HG03565 (cell line): Measurements from ENCODE around the gene LPAR6.
"Not testable (repeated sequence)": the region's sequence is repeated elsewhere in the genome, so short reads cannot be mapped to it uniquely, and the experiment has no call there.

ENCODE experiments used
- ATAC-seq: cut with Tn5 transposase; IDR thresholded peaks from one replicate; pipeline ENCODE4 v1.9.1; 2021; ENCODE audit warnings: mild to moderate bottlenecking, moderate library complexity; ENCODE audit not compliant: unreplicated experiment

LPAR6 gene

DNA sequence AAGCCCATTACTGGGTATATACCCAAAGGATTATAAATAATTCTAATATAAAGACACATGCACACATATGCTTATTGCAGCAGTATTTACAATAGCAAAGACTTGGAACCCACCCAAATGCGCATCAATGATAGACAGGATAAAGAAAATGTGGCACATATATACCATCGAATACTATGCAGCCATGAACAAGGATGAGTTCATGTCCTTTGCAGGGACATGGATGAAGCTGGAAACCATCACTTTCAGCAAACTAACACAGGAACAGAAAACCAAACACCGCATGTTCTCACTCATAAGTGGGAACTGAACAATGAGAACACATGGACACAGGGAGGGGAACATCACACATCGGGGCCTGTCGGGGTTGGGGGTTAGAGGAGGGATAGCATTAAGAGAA is 9.1 kb upstream of the LPAR6 start:
- ATAC-seq: not testable (repeated sequence)

DNA sequence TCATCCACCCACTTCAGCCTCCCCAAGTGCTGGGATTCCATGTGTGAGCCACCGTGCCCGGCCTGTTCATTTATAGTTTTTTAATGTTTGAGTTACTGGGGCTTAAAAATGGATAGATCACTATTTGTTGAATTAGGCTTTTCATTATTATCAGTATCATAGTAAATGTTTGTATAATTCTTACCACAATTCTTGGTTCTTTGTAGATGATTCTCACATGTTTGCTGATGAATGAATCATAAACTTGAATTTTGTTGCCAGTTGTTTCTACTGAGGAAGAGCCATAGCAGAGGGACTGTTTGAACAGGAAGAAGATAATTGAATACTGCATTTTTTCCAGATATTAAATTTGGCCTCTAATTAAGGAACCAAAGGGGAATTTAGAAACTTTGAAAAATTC is 2.6 kb upstream of the LPAR6 start:
- ATAC-seq: no peak

DNA sequence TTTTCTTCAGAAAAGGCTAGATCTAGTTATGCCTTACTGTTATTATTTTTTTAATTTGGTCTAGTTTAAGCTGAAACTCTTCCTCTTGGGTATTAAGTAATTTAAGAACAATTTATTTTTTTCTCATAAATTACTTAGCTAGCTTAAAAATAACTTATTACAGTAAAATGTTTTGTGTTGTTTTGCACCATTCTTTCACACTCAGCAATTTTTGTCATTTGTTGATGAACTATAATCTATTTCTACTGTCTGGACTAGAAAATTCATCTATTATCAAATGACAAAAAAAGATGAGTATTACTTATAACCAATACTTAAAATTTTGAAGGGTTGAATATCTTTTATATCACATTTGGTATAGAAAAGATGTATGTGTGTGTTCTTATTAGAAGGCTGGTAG is 1.6 kb upstream of the LPAR6 start:
- no peak for ATAC-seq

DNA sequence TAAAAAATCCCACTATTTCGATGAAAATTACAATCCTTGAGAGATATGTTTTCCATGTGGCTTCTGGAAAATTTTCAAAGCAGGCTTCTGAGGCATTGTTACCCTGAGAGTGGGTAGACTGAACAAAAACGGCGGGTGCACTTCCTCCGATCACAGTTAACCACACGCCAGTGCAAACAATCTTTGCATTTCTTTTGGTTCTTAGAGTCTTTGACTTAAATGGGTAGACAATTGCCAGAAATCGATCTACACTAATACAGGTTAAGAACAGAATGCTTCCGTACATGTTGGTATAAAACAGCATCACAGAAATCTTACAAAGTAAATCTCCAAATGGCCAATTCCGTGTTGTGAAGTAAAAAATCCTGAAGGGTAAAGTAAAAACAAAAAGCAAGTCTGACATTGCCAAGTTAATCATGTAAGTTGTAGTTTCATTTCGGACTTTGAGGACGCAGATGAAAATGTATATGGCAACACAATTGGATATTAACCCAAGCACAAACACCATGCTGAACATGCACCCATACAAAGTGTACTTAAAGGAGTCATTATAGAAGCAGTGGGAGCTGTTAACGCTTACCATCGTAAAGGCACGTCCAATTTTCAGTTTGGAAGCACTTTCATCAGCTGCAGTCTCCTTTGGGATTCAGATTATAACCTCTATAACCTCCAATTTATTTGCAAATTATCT is 927 bp downstream of the LPAR6 start:
- no peak for ATAC-seq

DNA sequence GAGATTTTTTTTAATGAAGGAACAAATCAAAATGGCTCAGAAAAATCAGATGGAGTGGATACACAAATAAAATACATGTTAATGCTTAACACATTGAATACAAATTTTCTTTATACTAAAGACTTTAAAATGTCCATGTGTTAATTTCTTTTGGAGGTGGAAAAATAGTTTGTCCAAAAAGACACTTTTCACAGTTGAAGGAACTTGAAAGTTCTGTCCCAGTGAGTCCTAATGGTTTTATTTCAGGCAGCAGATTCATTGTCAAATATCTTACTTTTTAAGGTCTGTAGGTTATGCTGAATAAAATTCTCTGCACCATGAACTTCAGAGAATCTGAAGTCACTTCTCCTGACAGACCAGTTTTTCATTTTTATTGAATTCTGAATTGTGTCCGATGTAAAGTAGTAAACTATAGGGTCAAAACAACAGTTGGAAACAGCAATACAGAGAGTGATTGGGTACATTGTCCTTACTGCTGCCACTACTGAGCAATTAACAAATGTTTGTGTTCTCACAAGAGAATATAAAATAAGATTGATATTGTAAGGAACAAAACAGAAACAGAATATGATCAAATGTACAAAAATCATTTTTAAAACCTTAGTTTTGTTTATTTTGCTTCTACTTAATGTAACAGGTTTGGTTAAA is 1.6 kb downstream of the LPAR6 start:
- no peak for ATAC-seq

DNA sequence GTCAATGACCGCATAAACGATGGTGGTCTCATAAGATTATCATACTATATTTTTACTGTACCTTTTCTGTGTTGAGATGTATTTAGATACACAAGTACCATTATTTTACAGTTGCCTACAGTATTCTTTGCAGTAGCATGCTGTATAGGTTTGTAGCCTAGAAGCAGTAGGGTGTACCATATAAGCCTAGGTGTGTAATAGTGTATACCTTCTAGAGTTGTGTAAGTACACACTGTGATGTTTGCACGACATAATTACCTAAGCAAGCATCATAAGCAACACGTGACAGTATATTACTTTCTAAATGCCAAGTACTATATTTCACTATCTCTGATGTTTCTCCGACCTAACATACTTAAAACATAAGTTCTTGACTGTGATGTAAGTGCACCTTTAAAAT is 2.7 kb downstream of the LPAR6 start:
- no peak for ATAC-seq

DNA sequence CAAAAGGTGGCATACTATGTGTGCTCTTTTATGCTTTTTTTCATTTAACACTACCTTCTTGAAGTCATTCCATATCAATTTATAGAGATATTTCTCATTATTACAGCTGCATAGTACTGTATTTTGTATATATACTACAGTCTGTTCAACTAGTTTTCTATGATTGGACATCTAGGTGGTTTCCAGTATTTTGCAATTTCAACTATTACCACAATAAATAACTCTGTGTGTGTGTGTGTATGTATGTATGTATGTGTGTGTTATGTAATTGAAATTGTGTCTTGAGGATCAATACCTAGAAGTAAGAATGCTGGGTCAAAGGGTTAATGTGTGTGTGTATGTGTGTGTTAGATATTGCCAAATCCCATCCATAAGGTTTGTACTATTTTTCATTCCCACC is 7.0 kb downstream of the LPAR6 start:
- ATAC-seq: no peak

DNA sequence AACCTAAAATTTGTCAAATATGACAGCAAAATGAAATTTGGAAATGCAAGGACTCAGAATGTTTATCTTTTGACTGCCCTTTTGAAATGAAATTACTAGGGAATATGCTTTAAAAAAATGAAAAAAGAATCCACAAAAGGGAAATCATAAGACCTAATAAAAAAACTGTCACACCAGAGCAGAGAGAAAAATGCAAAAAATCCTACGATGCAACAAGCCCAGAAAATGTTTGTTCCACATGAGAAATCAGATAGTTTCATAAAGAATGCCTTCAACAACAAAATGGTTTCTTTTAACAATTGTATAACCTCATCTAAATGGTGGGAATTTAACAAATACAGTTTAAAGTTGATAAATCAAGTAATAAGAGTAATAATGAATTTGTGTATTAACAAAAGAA is 8.0 kb downstream of the LPAR6 start:
- ATAC-seq: no peak

DNA sequence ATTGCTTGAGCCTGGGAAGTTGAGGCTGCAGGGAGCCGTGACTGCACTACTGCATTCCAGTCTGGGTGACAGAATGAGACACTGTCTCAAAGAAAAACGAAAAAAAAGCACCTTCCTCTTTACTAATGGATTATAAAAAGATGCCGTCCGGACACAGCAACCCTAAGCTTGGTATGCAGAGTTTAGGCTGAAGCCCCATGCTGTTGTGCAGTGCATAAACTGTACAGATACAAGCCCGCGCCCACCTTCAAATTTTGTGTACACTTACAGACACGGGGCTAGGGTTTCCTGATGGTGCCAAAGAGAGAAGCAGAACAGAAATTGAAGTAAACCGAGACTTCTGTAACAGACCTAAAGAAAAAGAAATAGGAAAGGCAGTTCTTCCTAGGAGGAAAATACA is 9.0 kb downstream of the LPAR6 start:
- ATAC-seq: no peak

DNA sequence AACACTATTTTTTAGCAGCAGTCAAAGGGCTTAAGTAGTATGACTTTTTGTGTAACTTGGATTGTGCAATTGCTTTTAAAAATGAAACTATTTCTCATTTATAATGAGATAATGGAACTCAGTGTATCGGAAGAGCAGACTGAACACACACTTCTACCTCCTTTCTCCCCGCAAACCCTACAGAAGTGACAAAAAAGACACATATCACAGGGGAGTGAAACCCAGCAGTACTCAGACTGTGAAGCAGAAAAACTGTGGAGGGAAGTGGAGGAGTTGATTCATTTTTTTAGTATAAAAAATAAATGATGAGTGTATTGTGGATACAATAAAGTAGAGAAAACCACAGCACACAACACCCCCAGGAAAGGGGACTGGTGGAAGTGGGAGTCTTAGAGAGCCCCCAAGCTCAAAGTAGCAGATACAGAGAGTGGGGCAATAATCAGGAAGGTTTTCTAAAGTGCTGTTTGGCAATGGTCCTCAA is 9.7 kb downstream of the LPAR6 start:
- no peak for ATAC-seq

DNA sequence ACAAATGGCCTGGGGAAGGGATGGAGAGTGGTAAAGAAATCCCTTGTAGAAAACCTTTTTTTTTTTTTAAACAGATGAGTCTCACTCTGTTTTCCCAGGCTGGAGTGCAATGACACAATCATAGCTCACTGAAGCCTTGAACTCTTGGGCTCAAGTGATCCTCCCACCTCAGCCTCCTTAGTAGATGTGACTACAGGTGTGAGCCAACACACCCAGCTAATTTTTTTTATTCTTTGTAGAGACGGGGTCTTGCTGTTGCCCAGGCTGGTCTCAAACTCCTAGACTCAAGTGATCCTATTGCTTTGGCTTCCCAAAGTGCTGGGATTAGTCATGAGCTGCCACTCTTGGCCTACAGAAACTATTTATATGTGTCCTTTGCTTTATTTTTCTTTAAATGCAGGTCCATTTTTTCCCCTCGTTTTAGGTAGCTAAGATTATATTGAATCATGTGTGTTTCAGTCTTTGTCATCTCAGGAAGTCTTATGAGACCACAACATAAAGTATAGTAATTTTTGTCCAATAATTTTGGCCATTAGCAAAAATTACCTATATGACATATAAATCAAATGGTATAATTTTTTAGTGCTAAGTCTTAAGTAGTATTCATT is 10.5 kb downstream of the LPAR6 start:
- no peak for ATAC-seq

DNA sequence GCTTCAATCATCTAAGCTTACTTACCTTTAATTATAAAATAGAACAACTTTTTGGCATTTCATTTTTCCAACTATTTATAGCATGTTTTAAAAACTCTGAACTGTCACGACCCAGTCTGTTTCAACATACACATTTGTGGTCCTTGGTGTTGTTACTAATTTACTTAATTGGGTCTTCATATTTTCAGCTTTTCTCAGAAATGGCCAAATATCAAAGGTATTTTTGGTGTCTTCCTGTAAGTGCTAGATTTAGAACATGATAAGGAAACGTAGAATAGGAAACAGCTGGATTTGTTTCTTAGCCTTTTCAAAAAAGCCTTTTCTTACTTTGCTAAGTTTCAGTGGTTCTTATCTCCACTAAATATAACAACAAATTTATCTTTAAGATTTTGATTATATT is 11.4 kb downstream of the LPAR6 start:
- no peak for ATAC-seq

DNA sequence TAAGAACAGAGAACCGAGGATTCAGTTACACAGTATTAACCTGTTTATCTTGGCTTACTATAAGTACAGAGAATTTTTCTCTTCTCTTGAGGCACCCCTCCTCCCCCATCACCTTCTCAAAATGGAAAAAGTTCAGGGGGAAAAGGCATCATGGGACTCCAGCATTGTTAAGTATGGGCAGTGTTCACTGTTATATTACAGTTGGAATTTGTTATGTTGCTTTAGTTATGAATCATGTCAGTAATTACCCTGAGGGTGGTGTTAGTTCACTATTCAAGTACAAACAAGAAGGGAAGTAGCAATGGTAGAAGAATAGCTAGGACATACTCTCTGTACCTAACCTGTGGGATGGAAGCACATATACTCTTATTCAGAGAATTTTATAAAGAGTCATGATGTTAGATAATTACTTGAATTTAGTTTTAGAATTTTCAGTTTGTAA is 12.0 kb downstream of the LPAR6 start:
- peak; percentile 39 for ATAC-seq

DNA sequence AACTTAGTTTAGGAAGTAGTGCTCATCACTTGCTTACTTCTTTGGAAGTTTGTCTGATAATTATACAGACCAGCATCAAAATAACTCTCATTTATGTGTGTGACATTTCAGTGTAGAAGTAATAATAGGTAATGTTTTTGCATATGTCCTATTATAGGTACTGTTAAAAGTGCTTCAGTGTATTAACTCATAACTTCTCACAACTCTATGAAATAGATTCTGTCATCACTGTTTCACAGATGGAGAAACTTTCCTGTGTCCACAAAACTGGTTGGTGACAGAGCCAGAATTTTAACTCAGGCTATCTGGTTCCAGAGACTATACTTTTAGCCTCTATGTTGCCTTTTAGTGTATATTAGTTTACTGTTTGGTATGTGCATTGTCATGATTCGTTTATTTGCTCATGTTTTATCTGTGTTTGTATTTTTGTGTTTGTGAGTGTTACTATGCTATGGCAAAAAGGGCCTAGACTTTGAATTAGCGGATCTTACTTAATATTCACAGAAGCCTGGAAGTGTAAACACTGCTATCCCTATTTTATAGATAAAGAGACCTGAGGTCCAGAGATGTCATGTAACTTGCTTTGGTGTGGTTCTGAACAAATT is 12.7 kb downstream of the LPAR6 start:
- no peak for ATAC-seq

DNA sequence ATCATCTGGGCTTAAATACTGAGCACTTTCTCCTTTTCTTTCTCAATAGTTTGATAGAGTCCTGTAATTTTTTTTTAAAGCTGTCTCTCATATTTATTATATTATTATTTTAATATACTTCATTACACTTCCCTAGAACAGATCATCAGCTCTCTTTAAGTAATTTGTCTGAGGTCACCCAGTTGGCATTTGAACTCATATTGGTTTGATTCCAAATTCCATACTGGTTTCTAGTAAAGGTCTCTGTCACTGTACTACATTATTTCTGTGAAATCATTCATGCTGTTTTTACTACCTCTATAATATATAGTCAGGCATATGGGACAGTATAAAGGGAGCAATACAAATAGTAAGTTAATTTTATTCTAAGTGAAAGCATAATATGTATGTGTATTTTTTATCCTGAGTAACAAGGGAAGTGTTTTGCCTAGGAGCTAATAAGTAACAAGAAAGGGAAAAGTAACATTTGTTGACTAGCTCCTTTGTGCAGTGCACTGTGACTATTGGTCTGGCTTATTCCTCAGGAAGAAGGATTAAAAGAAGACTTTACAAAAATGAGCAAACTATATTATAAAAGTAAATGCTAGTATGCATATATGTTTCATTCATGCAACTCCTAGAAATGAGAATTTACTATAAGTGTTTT is 14.3 kb downstream of the LPAR6 start:
- no peak for ATAC-seq

DNA sequence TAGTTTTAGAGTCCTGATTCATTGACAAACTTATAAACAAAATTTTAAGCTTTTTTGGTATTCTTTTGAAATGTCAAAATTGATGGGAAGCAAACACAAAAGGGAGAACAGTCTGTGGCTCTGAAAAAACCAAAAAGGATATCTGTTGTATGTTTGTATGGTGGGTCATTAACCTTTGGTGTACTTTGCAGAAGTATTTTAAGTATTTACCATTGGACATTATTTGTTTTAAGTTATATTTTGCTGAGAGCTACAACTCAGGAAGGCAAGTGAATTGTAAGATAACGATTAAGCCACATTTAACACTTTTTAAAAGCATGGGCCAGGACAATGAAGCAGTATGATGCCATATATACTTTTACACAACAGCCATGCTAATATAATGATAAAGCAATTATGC is 15.2 kb downstream of the LPAR6 start:
- ATAC-seq: no peak

DNA sequence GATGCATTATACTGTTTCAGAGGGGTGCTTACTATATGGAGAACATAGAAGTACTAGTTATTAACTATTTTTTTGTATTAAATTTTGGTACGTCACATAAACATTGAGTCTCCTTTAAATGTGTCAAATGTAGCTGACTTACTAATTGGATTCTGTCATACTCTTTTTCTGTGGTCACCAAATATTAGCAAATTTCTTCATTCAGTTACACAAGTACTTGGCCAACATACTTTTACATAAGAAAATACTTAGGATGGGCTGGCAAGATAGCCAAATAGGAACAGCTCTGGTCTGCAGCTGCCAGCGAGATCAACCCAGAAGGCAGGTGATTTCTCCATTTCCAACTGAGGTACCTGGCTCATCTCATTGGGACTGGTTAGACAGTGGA is 19.2 kb downstream of the LPAR6 start:
- ATAC-seq: no peak

DNA sequence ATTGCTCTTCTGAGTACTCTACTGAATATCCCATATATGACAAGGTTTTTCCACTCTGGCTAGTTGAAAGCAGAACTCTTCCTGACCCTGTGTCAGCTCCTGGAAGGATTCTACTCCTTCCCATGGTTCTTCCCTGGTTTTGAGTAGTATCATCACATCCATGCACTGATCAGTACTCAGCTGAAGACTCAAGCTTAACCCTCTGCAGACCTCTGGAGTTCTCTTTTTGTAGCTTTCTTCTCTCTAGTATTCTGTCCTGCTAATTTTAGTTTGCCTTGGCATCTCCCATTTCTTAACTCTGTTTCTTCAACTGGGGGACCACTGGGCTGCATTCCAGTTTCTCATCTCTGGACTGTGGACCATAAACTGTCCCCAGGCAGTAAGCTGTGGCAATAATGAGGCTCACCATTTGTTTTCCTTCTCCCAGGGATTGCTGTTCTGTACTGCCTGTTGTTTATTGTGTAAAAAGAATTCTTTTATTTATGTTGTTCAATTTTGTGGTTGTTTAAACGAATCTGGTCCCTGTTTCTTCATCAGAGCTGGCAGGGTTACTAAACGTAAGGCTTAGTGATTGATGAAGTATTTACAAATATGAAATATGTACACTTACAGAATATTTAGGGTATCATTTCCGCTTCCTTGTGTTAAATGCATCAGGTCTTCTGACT is 19.7 kb downstream of the LPAR6 start:
- no peak for ATAC-seq

DNA sequence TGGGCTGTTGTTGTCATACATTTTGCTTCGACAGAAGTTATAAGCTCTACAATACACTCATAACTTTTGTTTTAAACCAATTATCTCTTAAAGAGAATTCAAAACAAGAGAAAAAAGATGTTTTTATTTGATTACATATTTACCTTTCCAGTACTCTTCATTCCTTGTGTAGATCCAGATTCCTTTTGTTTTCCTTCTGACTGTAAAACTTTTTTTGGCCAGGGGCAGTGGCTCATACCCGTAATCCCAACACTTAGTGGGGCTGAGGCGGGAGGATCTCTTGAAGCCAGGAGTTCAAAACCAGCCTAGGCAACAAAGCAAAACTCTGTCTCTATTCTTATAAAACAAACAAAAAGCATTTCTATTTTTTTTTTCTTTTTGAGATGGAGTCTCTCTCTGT is 21.7 kb downstream of the LPAR6 start:
- ATAC-seq: no peak

DNA sequence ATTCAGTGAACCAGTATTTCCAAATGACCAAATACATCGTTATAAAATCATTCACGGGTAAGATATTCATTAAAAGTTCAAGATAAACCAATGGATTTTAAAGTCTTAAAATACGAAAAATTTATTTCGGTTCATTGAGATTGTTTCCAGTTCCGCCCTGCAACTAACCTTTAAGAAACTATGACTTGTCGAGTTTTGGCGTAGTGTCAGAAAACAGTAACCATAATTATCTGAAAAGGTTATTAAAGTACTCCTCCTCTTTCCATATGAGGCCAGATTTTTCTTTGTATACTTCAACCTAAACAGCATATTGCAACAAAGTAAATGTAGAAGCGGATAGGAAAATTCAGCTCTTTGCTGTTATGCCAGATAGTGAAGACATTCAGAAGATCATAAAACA is 26.1 kb downstream of the LPAR6 start:
- no peak for ATAC-seq

DNA sequence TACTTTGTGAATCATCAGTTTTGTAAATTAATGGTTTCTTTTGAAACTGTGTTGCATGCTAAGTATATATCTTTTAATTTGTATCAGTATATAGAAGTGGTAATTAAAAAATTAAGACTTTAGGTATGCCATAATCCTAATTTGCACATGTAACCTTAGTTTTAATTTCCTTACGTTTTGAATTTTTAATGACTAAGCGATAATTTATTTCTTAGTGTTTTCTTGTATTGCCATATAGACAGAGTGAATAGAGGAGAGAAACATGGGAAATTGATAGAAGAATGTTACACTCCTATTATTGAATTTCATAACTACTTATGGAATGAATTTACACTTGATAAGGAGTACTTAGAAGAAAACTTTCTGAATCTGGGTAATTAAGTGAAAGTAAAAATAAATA is 29.5 kb downstream of the LPAR6 start:
- no peak for ATAC-seq
